Memory B cell (primary cell): ENCODE results near the gene BLOC1S6.

ENCODE experiments used
- ATAC-seq: fragments of 150-1000 bp; cut with Tn5 transposase; 2 replicates; pipeline ENCODE4 v1.10.0; 2021; ENCODE audit warnings: low read depth, mild to moderate bottlenecking, moderate library complexity
- DNase-seq, 2 donors: peaks; one replicate each; pipeline ENCODE4 v3.0.0; 2022; ENCODE audit warnings: low spot score in 2 of 2
- H3K27ac Mint-ChIP-seq: one replicate; pipeline ENCODE4 v1.8.0; 2022; ENCODE audit warnings: mild to moderate bottlenecking, moderate library complexity, mixed read lengths
- H3K27me3 Mint-ChIP-seq: one replicate; pipeline ENCODE4 v1.8.0; 2022; ENCODE audit warnings: mixed read lengths
- H3K36me3 Mint-ChIP-seq: one replicate; pipeline ENCODE4 v1.8.0; 2022; ENCODE audit warnings: mild to moderate bottlenecking, mixed read lengths
- H3K4me1 Mint-ChIP-seq: one replicate; pipeline ENCODE4 v1.8.0; 2022; ENCODE audit warnings: mixed read lengths
- H3K4me3 Mint-ChIP-seq: one replicate; pipeline ENCODE4 v1.8.0; 2022; ENCODE audit warnings: mild to moderate bottlenecking, moderate library complexity, mixed read lengths
- H3K9me3 Mint-ChIP-seq: one replicate; pipeline ENCODE4 v1.8.0; 2022; ENCODE audit warnings: mixed read lengths

The BLOC1S6 gene

GRCh38 chr15:45587095-45587862 is at the start of gene BLOC1S6:
Gene BLOC1S6 (plus strand): TSS chr15:45587379. CDS start chr15:45587444, 65 bp downstream.
- Mint-ChIP-seq H3K27ac (peak within 1 kb of the TSS; percentile 100), H3K4me1 (peaks cover 21% of the 10 kb centered on the region), H3K27me3 (no peaks in the 10 kb centered on the region), H3K9me3 (no peaks in the 10 kb centered on the region), H3K36me3 (peaks cover 3% of the 10 kb centered on the region), H3K4me3 (peak within 1 kb of the TSS; percentile 100)
- ATAC-seq, result peak; percentile 80
- peak; percentile 92 to 96 for DNase-seq

- Mint-ChIP-seq H3K4me3 (no peak overlapping the region), H3K4me1 (no peaks in the 10 kb centered on the region), H3K9me3 (no peaks in the 10 kb centered on the region), H3K27me3 (peaks cover 2% of the 10 kb centered on the region), H3K27ac (no peak overlapping the region), H3K36me3 (no peaks in the 10 kb centered on the region)
- ATAC-seq (no peak), DNase-seq (no peak)
Observed at GRCh38 chr15:45539680-45540079, 47.5 kb upstream of the BLOC1S6 start.

- Mint-ChIP-seq H3K27me3 (peaks cover 2% of the 10 kb centered on the region), H3K36me3 (no peaks in the 10 kb centered on the region)
- ATAC-seq, result no peak
Observed at GRCh38 chr15:45540531-45540930, 46.6 kb upstream of the BLOC1S6 start.

GRCh38 chr15:45543051-45543450 is 44.1 kb upstream of the BLOC1S6 start:
- peaks cover 2% of the 10 kb centered on the region for H3K4me1 Mint-ChIP-seq
- no peaks in the 10 kb centered on the region for H3K36me3 Mint-ChIP-seq
- no peak overlapping the region for H3K4me3 Mint-ChIP-seq
- H3K9me3 Mint-ChIP-seq, result no peaks in the 10 kb centered on the region
- no peak overlapping the region for H3K27ac Mint-ChIP-seq
- H3K27me3 Mint-ChIP-seq, result peaks cover 4% of the 10 kb centered on the region
- no peak for ATAC-seq
- DNase-seq, result no peak

More at GRCh38 chr15:45540531-45540930, 46.6 kb upstream of the BLOC1S6 start:
- no peak for DNase-seq
- H3K4me1 Mint-ChIP-seq, result peaks cover 1% of the 10 kb centered on the region
- H3K4me3 Mint-ChIP-seq, result no peak overlapping the region
- no peaks in the 10 kb centered on the region for H3K9me3 Mint-ChIP-seq
- H3K27ac Mint-ChIP-seq, result no peak overlapping the region

- peaks cover 4% of the 10 kb centered on the region for H3K27me3 Mint-ChIP-seq
- no peak overlapping the region for H3K4me3 Mint-ChIP-seq
- no peak for DNase-seq
- H3K9me3 Mint-ChIP-seq, result peaks cover 2% of the 10 kb centered on the region
- no peaks in the 10 kb centered on the region for H3K36me3 Mint-ChIP-seq
- peaks cover 2% of the 10 kb centered on the region for H3K4me1 Mint-ChIP-seq
- ATAC-seq, result no peak
- no peak overlapping the region for H3K27ac Mint-ChIP-seq
Observed at GRCh38 chr15:45544266-45545023, 42.7 kb upstream of the BLOC1S6 start.

- DNase-seq (no peak), ATAC-seq (no peak)
- Mint-ChIP-seq H3K4me1 (peaks cover 2% of the 10 kb centered on the region), H3K9me3 (peaks cover 2% of the 10 kb centered on the region), H3K4me3 (no peak overlapping the region), H3K27ac (no peak overlapping the region), H3K36me3 (no peaks in the 10 kb centered on the region), H3K27me3 (peaks cover 4% of the 10 kb centered on the region)
Observed at GRCh38 chr15:45546789-45547188, 40.4 kb upstream of the BLOC1S6 start.

- Mint-ChIP-seq H3K27me3 (peaks cover 4% of the 10 kb centered on the region), H3K36me3 (no peaks in the 10 kb centered on the region), H3K4me3 (no peak overlapping the region), H3K9me3 (peaks cover 2% of the 10 kb centered on the region), H3K27ac (no peak overlapping the region), H3K4me1 (peaks cover 2% of the 10 kb centered on the region)
- DNase-seq (no peak), ATAC-seq (no peak)
Observed at GRCh38 chr15:45548753-45549520, 38.2 kb upstream of the BLOC1S6 start.

- no peak overlapping the region for H3K27ac Mint-ChIP-seq
- H3K4me3 Mint-ChIP-seq, result no peak overlapping the region
- H3K4me1 Mint-ChIP-seq, result peaks cover 2% of the 10 kb centered on the region
- ATAC-seq, result no peak
- H3K36me3 Mint-ChIP-seq, result no peaks in the 10 kb centered on the region
- H3K9me3 Mint-ChIP-seq, result peaks cover 2% of the 10 kb centered on the region
- H3K27me3 Mint-ChIP-seq, result peaks cover 3% of the 10 kb centered on the region
- no peak for DNase-seq
Observed at GRCh38 chr15:45549541-45550220, 37.5 kb upstream of the BLOC1S6 start.

- DNase-seq (no peak), ATAC-seq (no peak)
- peaks cover 2% of the 10 kb centered on the region for H3K4me1 Mint-ChIP-seq
- H3K4me3 Mint-ChIP-seq, result no peak overlapping the region
- peaks cover 2% of the 10 kb centered on the region for H3K9me3 Mint-ChIP-seq
- H3K27me3 Mint-ChIP-seq, result peaks cover 4% of the 10 kb centered on the region
- no peak overlapping the region for H3K27ac Mint-ChIP-seq
- no peaks in the 10 kb centered on the region for H3K36me3 Mint-ChIP-seq
Observed at GRCh38 chr15:45550436-45550835, 36.7 kb upstream of the BLOC1S6 start.

- DNase-seq, result no peak
- Mint-ChIP-seq H3K27ac (no peak overlapping the region), H3K27me3 (peaks cover 6% of the 10 kb centered on the region), H3K4me1 (peaks cover 3% of the 10 kb centered on the region), H3K9me3 (peaks cover 2% of the 10 kb centered on the region), H3K36me3 (no peaks in the 10 kb centered on the region), H3K4me3 (no peak overlapping the region)
- ATAC-seq, result no peak
Observed at GRCh38 chr15:45551676-45552075, 35.5 kb upstream of the BLOC1S6 start.

GRCh38 chr15:45555934-45556608 is 31.1 kb upstream of the BLOC1S6 start:
- peaks cover 6% of the 10 kb centered on the region for H3K4me1 Mint-ChIP-seq
- H3K27ac Mint-ChIP-seq, result no peak overlapping the region
- ATAC-seq, result peak; percentile 60
- no peak for DNase-seq
- H3K9me3 Mint-ChIP-seq, result no peaks in the 10 kb centered on the region
- H3K36me3 Mint-ChIP-seq, result no peaks in the 10 kb centered on the region
- peaks cover 5% of the 10 kb centered on the region for H3K27me3 Mint-ChIP-seq
- H3K4me3 Mint-ChIP-seq, result no peak overlapping the region

GRCh38 chr15:45572617-45573016 is 14.6 kb upstream of the BLOC1S6 start:
- H3K27me3 Mint-ChIP-seq, result no peaks in the 10 kb centered on the region
- peaks cover 10% of the 10 kb centered on the region for H3K4me1 Mint-ChIP-seq
- H3K36me3 Mint-ChIP-seq, result no peaks in the 10 kb centered on the region
- DNase-seq, result no peak
- ATAC-seq, result peak; percentile 80
- H3K4me3 Mint-ChIP-seq, result no peak overlapping the region
- no peak overlapping the region for H3K27ac Mint-ChIP-seq
- H3K9me3 Mint-ChIP-seq, result no peaks in the 10 kb centered on the region

GRCh38 chr15:45573961-45574629 is 13.1 kb upstream of the BLOC1S6 start:
- H3K36me3 Mint-ChIP-seq, result no peaks in the 10 kb centered on the region
- ATAC-seq, result peak; percentile 24
- H3K9me3 Mint-ChIP-seq, result no peaks in the 10 kb centered on the region
- no peak overlapping the region for H3K4me3 Mint-ChIP-seq
- no peaks in the 10 kb centered on the region for H3K27me3 Mint-ChIP-seq
- no peak for DNase-seq
- H3K4me1 Mint-ChIP-seq, result peaks cover 10% of the 10 kb centered on the region
- H3K27ac Mint-ChIP-seq, result no peak overlapping the region
